ENCODE measurements around the gene PDE8B.

DNA sequence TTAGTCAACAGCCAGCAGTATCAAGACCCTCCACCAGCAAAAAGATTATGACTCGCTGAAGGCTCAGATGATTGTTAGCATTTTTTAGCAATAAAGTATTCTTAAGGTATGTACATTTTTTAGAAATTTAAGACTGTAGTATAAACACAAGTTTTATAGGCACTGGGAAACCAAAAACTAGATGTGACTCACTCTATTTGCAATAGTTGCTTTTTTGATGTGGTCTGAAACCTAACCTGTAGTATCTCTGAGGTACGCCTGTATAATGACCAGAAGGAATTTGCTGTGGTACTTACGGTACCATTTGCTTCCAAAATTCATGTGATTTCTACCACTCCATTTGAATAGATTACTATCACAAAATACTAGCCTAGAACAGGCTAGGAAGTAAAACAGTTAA is 220.8 kb downstream of the PDE8B start:
- TF ChIP-seq, protein P1, sequence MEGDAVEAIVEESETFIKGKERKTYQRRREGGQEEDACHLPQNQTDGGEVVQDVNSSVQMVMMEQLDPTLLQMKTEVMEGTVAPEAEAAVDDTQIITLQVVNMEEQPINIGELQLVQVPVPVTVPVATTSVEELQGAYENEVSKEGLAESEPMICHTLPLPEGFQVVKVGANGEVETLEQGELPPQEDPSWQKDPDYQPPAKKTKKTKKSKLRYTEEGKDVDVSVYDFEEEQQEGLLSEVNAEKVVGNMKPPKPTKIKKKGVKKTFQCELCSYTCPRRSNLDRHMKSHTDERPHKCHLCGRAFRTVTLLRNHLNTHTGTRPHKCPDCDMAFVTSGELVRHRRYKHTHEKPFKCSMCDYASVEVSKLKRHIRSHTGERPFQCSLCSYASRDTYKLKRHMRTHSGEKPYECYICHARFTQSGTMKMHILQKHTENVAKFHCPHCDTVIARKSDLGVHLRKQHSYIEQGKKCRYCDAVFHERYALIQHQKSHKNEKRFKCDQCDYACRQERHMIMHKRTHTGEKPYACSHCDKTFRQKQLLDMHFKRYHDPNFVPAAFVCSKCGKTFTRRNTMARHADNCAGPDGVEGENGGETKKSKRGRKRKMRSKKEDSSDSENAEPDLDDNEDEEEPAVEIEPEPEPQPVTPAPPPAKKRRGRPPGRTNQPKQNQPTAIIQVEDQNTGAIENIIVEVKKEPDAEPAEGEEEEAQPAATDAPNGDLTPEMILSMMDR (conservative IDR thresholded peaks at IDR 0.05; ENCODE audit: low read depth, low read length) = no peak
- TF ChIP-seq EZH2 (IDR thresholded peaks at IDR 0.05; ENCODE audit: low read length, unreplicated experiment) (no peak), EZH2phosphoT487 (IDR thresholded peaks at IDR 0.05; ENCODE audit: borderline replicate concordance, low read length) (no peak)
